Panc1 (cell line): ENCODE data around the gene FHL5. TPM values are rescaled to one million over a fixed set of nuclear protein-coding genes. Genes with fewer than 3 reads are reported as not detected.

Experiments
- ATAC-seq: fragments of 200-7000 bp; cut with Tn5 transposase; 2 replicates; pipeline ENCODE4 v1.9.1; 2020; ENCODE audit warnings: mild to moderate bottlenecking, moderate library complexity
- BruUV-seq: library from RNA; stranded (reverse); fragments of 400-500 nt; replicated peaks from 2 replicates; lab custom pipeline; 2021; lab: Mats Ljungman, UMichigan
- CTCF ChIA-PET: fragments of 300-600 bp; sonication (Branson Sonifier 250); formaldehyde crosslinking; loops from one replicate; lab custom pipeline; 2022; ENCODE audit warnings: antibody characterized with exemption; lab: Charles Lee
- POLR2A ChIA-PET: fragments of 300-600 bp; sonication (Branson Sonifier 250); formaldehyde crosslinking; loops from one replicate; lab custom pipeline; 2022; ENCODE audit warnings: antibody characterized with exemption; lab: Charles Lee
- DNase-seq: peaks from one replicate; pipeline ENCODE4 v3.0.0-alpha.2; 2010; ENCODE audit warnings: low read depth, low spot score
- H3K27ac ChIP-seq: 2 replicates; pipeline ENCODE4 v1.5.1; 2011; ENCODE audit warnings: mild to moderate bottlenecking, low read length, inconsistent platforms
- H3K27me3 ChIP-seq: fragments of 200-500 bp; sonication (Bioruptor generic); 2 replicates; pipeline ENCODE4 v1.6.0; 2014; ENCODE audit warnings: low read length, inconsistent platforms; ENCODE audit not compliant: control insufficient read depth, insufficient read depth
- H3K36me3 ChIP-seq: fragments of 200-500 bp; sonication (Bioruptor generic); 2 replicates; pipeline ENCODE4 v1.5.1; 2014; ENCODE audit warnings: inconsistent platforms, mild to moderate bottlenecking, low read length, moderate library complexity; ENCODE audit not compliant: control insufficient read depth, insufficient read depth
- H3K4me1 ChIP-seq: 2 replicates; pipeline ENCODE4 v1.5.1; 2011; ENCODE audit warnings: inconsistent platforms, mild to moderate bottlenecking, low read length, moderate library complexity; ENCODE audit not compliant: control insufficient read depth, insufficient read depth
- H3K4me3 ChIP-seq, 2 experiments: 2 replicates each; pipeline ENCODE4 v1.5.1; 2011 to 2012; ENCODE audit warnings: low read depth in 2 of 2, low read length in 2 of 2, mild to moderate bottlenecking in 2 of 2, inconsistent platforms in 1 of 2, moderate library complexity in 1 of 2
- H3K9me3 ChIP-seq: fragments of 200-500 bp; sonication (Bioruptor generic); 2 replicates; pipeline ENCODE4 v1.5.1; 2014; ENCODE audit warnings: low read depth, mild to moderate bottlenecking, inconsistent platforms, low read length, moderate library complexity; ENCODE audit not compliant: control insufficient read depth, insufficient read depth
- POLR2AphosphoS5 ChIP-seq: IDR thresholded peaks from 2 replicates; pipeline ENCODE4 v1.6.1; 2012; ENCODE audit warnings: mild to moderate bottlenecking, low read depth, low read length, moderate library complexity
- SIN3A ChIP-seq: IDR thresholded peaks from 2 replicates; pipeline ENCODE4 v1.6.1; 2012; ENCODE audit warnings: low read depth, mild to moderate bottlenecking, low read length, moderate library complexity, borderline replicate concordance; ENCODE audit not compliant: insufficient read depth
- TCF7L2 ChIP-seq: IDR thresholded peaks from 2 replicates; pipeline ENCODE4 v1.6.1; 2011; ENCODE audit warnings: mild to moderate bottlenecking, low read depth, low read length, inconsistent platforms
- in situ Hi-C: cut with HindIII; loops from 2 replicates; pipeline ENCODE4 v1.10.0; 2016; ENCODE audit warnings: low sequenced_read_pairs, low pct_unique_long_range_greater_than_20kb
- intact Hi-C: fragments of 100-400 bp; cut with micrococcal nuclease; formaldehyde crosslinking; loops from one replicate; pipeline ENCODE4 v1.10.0; 2022; ENCODE audit not compliant: unreplicated experiment
- total RNA-seq: library from RNA; stranded (reverse); gene quantifications from one replicate; pipeline ENCODE4 v1.2.1, GENCODE V29; 2021; ENCODE audit not compliant: unreplicated experiment
- TF ChIP-seq, protein P1 (sequence below), 2 experiments: IDR thresholded peaks; 2 replicates each; pipeline ENCODE4 v1.6.1; 2011 to 2012; ENCODE audit warnings: low read depth in 2 of 2, control low read depth in 1 of 2, low read length in 1 of 2, mild to moderate bottlenecking in 1 of 2, moderate library complexity in 1 of 2; ENCODE audit not compliant: insufficient read depth in 1 of 2
- TF ChIP-seq, protein P2 (sequence below): fragments of 450-650 bp; IDR thresholded peaks from 2 replicates; pipeline ENCODE4 v1.5.1; 2017; ENCODE audit warnings: mild to moderate bottlenecking

Gene FHL5
- total RNA-seq, 1 experiment from 2014 or later: not detected

DNA sequence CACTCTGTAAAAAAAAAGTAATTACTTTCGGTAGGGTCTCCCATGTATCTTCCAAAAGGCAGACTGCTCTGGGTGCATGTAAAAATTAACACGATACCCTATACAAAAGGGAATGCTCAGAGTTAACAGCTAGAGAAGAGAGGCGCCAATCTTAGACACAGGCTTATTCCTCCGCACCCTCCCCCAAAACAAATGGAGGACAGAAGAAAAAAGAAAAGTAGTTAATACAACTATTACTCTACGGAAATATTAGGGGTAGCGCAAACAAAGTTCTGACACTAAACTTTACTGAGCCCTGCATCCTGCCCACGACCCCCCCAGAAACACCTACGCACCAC, 41.7 kb upstream of the FHL5 start:
- BruUV-seq: no TSS peak
- intact Hi-C loops: no loop called here
- CTCF ChIA-PET: no interaction called here
- Histone ChIP-seq H3K4me1 (peaks cover 19% of the 10 kb centered on the region), H3K4me3 (peak overlapping the region; percentile 88 to 91), H3K27me3 (no peaks in the 10 kb centered on the region), H3K27ac (peak overlapping the region; percentile 97), H3K9me3 (no peaks in the 10 kb centered on the region), H3K36me3 (peaks cover 3% of the 10 kb centered on the region; the same call in 1 of the 2 replicates)
- ATAC-seq (peak; percentile 35), DNase-seq (no peak)
- in situ Hi-C loops: no loop called here
- TF ChIP-seq, protein P1, sequence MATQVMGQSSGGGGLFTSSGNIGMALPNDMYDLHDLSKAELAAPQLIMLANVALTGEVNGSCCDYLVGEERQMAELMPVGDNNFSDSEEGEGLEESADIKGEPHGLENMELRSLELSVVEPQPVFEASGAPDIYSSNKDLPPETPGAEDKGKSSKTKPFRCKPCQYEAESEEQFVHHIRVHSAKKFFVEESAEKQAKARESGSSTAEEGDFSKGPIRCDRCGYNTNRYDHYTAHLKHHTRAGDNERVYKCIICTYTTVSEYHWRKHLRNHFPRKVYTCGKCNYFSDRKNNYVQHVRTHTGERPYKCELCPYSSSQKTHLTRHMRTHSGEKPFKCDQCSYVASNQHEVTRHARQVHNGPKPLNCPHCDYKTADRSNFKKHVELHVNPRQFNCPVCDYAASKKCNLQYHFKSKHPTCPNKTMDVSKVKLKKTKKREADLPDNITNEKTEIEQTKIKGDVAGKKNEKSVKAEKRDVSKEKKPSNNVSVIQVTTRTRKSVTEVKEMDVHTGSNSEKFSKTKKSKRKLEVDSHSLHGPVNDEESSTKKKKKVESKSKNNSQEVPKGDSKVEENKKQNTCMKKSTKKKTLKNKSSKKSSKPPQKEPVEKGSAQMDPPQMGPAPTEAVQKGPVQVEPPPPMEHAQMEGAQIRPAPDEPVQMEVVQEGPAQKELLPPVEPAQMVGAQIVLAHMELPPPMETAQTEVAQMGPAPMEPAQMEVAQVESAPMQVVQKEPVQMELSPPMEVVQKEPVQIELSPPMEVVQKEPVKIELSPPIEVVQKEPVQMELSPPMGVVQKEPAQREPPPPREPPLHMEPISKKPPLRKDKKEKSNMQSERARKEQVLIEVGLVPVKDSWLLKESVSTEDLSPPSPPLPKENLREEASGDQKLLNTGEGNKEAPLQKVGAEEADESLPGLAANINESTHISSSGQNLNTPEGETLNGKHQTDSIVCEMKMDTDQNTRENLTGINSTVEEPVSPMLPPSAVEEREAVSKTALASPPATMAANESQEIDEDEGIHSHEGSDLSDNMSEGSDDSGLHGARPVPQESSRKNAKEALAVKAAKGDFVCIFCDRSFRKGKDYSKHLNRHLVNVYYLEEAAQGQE (IDR thresholded peaks at IDR 0.05; ENCODE audit: insufficient read depth in 1 of 2, low read depth in 2 of 2, low read length in 1 of 2): no peak
- TF ChIP-seq SIN3A (no peak), TCF7L2 (no peak), POLR2AphosphoS5 (no peak)
- TF ChIP-seq, protein P2, sequence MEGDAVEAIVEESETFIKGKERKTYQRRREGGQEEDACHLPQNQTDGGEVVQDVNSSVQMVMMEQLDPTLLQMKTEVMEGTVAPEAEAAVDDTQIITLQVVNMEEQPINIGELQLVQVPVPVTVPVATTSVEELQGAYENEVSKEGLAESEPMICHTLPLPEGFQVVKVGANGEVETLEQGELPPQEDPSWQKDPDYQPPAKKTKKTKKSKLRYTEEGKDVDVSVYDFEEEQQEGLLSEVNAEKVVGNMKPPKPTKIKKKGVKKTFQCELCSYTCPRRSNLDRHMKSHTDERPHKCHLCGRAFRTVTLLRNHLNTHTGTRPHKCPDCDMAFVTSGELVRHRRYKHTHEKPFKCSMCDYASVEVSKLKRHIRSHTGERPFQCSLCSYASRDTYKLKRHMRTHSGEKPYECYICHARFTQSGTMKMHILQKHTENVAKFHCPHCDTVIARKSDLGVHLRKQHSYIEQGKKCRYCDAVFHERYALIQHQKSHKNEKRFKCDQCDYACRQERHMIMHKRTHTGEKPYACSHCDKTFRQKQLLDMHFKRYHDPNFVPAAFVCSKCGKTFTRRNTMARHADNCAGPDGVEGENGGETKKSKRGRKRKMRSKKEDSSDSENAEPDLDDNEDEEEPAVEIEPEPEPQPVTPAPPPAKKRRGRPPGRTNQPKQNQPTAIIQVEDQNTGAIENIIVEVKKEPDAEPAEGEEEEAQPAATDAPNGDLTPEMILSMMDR: no peak
- POLR2A ChIA-PET: no interaction called here

DNA sequence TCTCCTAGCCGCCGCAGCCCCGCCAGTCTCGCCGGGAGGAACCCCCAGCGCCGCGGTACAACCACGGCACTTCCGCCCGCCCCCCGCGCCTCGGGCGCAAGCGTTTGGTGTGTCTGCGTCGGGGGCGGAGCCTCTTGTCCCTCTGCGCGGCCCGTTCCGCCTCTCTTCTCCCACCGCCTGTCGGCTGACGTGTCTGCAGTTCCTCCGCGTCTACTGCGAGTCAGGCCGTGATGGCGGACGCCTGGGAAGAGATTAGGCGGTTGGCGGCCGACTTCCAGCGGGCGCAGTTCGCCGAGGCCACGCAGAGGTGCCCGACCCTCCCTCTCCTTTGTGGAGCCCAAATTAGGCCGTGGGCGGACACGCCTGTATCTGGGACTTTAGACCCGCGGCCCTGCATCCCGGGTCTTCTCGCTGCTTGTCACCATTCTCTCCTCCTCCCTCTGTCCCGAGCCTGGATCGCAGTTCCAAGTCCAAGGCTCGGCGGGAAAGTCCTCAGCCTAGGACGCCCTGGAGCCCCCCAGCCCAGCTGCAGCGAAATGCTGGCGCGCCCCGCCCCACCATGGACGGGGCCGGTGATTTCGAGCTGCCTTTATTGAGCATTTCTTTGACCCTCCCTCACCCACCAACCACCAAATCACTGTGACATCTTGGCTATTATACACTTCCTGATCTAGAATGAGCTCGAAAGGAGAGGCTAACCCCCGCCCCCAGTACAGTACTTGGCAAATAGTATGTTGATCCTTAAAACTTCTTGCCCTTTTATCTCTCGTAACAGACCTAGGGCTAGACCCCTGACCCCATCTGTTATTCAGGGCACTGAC, 41.1 kb upstream of the FHL5 start, which contains the start of gene UFL1:
Gene UFL1, plus strand, starts transcription at position 163 of the 821 bp plus-strand sequence. Its CDS starts 68 bp downstream, at position 231.
- no peak for DNase-seq
- peaks cover 19% of the 10 kb centered on the region for H3K4me1 ChIP-seq
- ChIA-PET CTCF (no interaction called here), POLR2A (no interaction called here)
- H3K9me3 ChIP-seq: no peaks in the 10 kb centered on the region
- no peaks in the 10 kb centered on the region for H3K27me3 ChIP-seq
- TF ChIP-seq, protein P2: no peak
- TF ChIP-seq, protein P1 (IDR thresholded peaks at IDR 0.05; ENCODE audit: insufficient read depth in 1 of 2, low read depth in 2 of 2, low read length in 1 of 2): 0 out of 4 replicates have a peak, but pooled peaks of 1 of the 2 experiments have one; percentile 16
- TF ChIP-seq SIN3A (peak; percentile 78), TCF7L2 (peak; percentile 75), POLR2AphosphoS5 (peak; percentile 93; the same call in 1 of the 2 replicates)
- peak within 1 kb of the TSS; percentile 97 for H3K27ac ChIP-seq
- in situ Hi-C loops (no loop called here), intact Hi-C loops (no loop called here)
- H3K36me3 ChIP-seq: peaks cover 3% of the 10 kb centered on the region
- peak within 1 kb of the TSS; percentile 88 to 91 for H3K4me3 ChIP-seq
- BruUV-seq: no TSS peak
- ATAC-seq: peak; percentile 100
